ENCODE data around the gene PAGR1.
"Not testable (repeated sequence)": the region's sequence is repeated elsewhere in the genome, so short reads cannot be mapped to it uniquely, and the experiment has no call there.

The PAGR1 gene

DNA sequence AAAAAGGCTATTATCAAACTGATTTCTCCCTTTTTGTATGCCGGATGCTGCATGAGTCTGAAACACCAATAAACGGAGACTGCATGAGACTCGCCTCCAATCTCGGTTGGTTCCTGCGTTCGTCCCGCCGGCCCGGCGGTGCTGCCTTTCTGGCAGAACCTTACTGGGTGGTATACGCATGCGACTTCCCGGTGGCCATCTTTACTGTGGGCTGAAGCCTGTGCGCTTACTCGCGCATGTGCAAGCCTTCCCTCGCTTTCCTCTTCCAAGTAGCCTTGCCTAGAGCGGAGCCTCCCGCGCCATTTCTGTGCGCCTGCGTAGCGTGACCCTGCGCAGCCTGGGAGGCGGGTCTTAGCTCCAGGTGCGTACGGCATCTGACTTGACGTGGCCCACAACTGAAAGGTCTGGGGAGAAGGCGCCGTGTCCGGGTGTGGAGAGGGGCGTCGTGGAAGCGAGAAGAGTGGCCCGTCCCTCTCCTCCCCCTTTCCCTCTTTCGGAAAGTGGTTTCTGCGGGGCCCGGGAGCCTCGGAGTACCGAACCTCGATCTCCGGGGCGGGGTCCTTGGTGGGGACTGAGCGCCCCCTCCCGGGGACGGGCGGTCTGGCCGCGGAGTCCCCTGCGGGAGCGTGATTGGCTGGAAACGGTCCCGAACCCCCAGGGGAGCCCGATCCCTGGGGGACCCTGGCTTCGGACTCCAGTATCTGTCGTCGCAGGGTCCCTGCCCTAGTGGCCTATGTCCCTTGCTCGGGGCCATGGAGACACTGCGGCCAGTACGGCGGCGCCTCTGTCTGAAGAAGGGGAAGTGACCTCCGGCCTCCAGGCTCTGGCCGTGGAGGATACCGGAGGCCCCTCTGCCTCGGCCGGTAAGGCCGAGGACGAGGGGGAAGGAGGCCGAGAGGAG lies at the start of gene PAGR1:
PAGR1 (plus strand) TSS at position 360 of the 901 bp plus-strand sequence; CDS start at position 734, 374 bp downstream.
- DNase-seq: peak; percentile 100

GRCh38 chr16:29766571-29766970 lies 49.4 kb upstream of the PAGR1 start:
- no peak for DNase-seq

DNA sequence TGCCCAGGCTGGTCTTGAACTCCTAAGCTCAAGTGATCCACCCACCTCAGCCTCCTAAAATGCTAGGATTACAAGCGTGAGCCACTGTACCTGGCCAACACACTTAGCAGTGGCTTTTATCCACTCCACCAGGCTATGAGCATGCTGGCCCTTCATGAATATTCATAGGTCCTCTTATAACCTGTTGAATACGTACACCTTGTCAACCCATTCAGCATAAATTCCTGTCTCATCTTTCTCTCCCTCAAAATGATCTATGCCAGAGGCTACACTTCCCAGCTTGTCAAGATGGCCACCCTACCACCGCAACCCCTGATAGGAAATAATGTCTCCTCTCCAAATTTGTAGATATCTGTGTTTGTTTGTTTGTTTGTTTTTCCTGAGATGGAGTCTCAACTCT lies 48.9 kb upstream of the PAGR1 start:
- no peak for DNase-seq

- DNase-seq: no peak
These were observed 46.4 kb upstream of the PAGR1 start for GRCh38 chr16:29769507-29769906.

DNA sequence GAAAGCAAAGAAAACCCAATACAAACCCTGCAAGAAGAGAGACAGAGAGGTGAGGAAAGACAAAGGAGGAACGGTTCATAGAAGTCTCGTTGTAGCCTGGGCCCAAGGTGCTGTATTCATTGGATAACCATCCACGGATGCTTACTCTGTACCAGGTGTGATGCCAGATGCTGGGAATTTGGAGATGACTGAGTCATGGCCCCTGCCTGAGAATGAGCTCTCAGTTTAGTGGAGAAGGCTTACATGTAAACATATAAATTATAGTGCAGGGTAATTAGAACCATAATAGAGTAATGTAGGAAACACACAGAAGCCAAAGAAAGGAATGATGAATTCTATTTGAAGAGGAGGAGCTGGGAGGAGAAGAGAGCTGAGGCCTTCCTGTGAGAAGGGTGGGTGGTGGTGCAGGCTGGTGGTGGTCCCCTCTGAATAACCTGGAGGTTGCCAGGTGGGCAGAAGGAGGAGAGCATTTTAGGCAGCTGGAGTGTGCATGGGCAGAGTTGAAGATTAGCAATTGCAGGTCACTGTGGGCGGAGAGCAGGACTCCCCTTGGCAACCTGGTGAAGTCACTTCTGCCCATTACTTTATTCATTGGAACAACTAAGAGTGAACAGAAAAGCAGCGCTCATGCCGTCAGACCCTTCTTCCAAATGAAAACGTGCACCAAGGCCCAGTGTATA lies 45.6 kb upstream of the PAGR1 start:
- no peak for DNase-seq

DNA sequence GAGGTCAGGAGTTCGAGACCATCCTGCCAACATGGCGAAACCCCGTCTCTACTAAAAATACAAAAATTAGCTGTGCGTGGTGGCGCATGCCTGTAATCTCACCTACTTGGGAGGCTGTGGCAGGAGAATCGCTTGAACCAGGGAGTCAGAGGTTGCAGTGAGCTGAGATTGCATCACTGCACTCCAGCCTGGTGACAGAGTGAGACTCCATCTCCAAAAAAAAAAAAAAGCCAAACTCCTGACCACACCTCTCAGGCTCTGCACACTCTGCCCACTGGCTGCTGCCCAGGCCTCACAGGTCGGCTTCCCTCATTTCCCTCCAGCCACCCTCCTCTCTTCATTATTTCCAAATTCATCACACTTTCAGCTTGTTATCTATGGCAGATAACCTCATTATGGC lies 43.6 kb upstream of the PAGR1 start:
- DNase-seq: not testable (repeated sequence)

DNA sequence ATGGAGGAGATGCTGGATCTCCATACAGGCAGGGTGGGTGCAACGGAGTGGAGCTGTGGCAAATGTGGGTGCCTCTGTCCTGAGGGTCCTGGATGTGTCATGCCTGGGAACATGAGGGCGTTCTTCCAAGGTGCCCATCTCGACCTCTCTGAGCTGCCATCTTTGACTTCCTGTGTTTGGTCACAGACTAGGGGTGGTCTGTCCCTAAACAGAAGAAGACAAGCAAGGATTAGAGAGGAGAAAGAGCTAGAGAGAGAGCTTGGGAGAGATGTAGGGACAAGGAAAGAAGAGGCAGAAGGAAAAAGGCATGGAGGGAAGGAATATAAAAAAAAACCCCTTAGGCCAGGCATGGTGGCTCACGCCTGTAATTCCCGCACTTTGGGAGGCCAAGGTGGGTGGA lies 41.2 kb upstream of the PAGR1 start:
- DNase-seq: no peak

GRCh38 chr16:29775742-29776408 lies 40.1 kb upstream of the PAGR1 start:
- no peak for DNase-seq

GRCh38 chr16:29777576-29778350 lies 38.2 kb upstream of the PAGR1 start, which contains the start of gene ZG16:
Gene ZG16, plus strand, starts transcription at chr16:29778256. Its CDS starts 1,011 bp downstream, at chr16:29779267.
- DNase-seq: no peak

- no peak for DNase-seq
These were observed 36.5 kb upstream of the PAGR1 start for GRCh38 chr16:29779474-29779873.

DNA sequence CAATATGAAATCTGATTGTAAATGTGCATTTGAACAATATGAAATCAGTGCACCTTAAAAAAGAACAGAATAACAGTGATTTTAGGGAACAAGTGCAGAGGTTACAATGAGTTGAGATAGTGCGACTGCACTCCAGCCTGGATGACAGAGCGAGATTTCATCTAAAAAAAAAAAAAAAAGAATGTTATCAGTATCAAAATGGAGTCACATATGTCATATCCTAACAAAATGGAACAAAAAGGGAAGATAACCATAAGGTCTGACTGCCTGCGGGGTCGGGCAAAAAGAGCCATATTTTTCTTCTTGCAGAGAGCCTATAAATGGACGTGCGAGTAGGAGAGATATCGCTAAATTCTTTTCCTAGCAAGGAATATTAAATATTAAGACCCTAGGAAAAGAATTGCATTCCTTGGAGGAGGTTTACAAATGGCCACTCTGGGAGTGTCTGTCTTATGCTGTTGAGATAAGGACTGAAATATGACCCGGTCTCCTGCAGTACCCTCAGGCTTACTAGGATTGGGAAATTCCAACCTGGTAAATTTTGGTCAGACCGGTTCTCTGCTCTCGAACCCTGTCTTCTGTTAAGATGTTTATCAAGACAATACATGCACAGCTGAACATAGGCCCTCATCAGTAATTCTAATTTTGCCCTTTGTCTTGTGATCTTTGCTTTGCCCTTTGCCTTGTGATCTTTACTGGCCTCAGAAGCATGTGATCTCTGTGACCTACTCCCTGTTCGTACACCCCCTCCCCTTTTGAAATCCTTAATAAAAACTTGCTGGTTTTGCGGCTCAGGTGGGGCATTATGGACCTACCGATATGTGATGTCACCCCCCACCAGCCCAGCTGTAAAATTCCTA lies 32.6 kb upstream of the PAGR1 start:
- not testable (repeated sequence) for DNase-seq

DNA sequence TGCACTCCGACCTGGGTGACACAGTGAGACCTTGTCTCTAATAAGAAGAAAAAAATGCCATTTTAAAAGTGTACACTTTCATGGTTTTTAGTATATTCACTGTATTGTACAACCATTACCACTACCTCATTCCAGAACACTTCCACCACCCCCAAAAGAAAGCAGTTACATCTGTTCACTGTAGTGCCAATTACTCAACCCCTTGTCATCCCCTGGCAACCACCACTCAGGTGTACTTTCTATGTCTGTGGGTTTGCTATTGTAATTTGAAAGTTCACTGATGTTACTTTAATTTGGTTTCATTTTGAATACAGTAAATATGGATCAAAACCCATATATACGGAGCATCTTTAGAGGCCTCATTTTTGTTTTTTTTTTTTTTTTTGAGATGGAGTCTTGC lies 31.8 kb upstream of the PAGR1 start:
- DNase-seq: no peak

- DNase-seq: peak; percentile 85
These were observed 31.0 kb upstream of the PAGR1 start for GRCh38 chr16:29784901-29785500.

- DNase-seq: not testable (repeated sequence)
These were observed 28.8 kb upstream of the PAGR1 start for GRCh38 chr16:29787155-29787554.

GRCh38 chr16:29789775-29790182 lies 26.2 kb upstream of the PAGR1 start:
- DNase-seq: no peak

DNA sequence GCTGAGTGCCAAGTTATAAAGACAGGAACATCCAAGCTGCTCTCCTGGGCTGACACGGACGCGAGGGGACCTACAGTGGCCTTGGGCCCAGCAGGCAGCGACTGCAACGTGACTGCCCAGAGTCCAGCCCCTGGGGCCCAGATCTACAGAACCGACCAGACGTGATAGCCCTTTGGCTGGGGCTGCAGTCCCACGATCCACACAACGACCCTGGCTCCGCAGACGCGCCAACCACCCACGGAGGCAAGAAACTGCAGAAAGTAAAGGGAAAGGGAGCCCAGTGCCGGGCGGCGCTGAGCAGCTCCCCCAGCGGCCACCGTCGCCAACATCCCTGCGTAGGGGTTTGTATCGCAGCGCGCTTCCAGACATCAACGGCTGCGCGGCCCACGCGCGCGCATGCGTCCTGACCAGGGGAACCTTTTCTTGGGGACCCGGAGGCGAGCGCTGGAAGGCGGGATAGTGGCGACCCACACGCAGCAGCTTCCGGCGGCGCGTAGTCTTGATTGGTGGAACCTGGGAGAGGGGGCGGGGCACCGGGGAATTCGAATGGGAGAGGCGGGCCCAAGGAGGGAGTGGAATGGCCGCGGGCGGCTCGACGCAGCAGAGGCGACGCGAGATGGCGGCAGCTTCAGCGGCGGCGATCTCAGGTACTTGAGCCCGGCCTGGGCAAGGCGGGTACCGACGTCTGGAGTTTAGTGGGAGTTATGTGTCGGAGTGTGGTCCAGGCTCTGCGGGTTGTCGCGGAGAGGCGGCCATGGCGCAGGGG lies 25.6 kb upstream of the PAGR1 start, which contains the start of gene KIF22:
KIF22 (plus strand) TSS at position 569 of the 766 bp plus-strand sequence; CDS start at position 578, 9 bp downstream.
- DNase-seq: peak; percentile 100

DNA sequence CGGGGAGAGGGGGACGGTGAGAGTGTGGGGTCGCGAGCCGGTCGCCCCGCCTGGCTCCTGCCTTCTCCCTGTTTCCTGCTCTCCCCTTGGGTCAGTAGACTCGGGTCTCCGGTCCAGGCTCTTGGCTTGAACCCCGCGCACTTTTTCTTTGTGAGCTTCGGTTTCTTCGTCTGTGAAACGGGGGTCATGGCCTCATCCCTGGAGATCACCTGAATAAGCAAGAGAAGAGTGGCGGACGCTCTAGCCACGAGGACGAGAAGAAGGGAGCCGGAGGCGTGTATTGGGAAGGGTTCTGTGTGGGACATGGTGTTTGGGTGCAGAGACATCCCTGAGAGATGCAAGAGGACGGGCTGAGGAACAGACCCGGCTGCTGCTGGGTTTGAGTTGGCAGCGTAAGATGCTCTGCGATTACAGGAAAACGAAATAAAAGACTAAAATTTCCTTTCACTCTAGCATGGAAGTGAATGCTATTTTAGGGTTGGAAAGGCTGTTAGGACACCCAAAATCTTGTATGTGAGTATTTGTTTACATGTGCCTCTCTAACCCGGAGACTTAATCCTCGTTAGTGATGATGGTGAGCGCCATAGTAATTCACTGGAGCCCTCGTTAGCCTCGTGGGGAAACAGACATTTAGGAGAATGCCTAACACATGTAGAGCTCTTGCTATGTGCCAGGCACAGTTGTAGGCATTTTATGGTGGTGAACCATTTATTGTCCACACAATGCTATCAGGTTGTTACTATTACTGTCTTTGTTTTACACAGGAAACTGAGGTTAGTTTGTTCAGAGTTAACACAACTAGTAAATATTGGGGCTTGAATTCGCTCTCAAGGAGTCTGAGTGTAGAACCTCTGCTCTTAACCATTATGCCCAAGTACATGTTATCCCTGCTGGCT lies 24.8 kb upstream of the PAGR1 start:
- no peak for DNase-seq

DNA sequence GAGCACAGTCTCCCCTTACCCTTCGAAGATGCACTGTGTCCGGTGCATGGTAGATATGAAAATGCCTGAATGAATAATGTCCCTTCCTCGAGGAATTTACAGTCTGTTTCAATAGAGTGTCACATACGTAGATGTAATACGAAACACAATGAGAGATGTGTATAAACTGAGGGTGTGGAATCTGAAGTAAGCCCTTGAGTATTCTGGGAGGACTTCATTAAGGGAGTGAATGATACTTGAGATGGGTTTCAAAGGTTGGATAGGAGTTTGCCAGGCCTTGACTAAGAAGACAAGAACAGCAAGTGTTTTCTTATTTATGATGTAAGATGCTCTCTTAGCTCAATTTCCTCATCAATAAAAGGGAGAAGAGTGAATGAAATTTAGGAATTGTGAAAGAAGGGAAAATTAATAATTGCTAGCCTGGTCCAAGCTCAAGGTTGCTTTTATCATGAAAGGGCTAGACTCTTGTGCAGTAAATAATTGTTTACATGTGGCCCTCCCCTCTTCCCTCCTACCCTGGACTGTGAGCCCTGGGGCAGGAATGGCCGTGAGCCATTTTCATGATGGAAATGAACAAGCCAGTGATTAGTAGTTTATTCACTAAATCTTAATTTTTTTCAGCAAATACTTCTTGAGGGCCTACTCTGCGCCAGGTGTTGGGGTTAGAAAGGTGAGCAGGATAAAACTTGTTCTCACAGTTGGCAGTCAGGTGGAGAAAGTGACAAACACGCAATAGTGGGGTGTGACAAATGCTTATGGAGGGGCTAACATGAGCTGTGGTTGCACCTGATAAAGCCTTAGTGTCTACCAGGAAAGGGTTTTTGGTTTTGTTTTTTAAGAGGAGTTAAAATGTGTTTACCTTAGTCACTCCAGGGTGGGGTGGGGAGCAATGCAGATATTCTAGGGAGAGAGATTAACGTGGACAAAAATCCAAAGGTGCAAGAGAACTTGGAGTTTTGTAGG lies 23.8 kb upstream of the PAGR1 start:
- DNase-seq: no peak

Data from eye (tissue), 1 donor.